SJSA1 (cell line): ENCODE measurements around the gene CCDC6. TPM values are rescaled to one million over a fixed set of nuclear protein-coding genes. Genes with fewer than 3 reads are reported as not detected.

Source experiments
- DNase-seq, 2 experiments: peaks; one replicate each; pipeline ENCODE4 v3.0.0-alpha.2; 2015 to 2020; ENCODE audit warnings: low spot score in 2 of 2, low read depth in 1 of 2
- H3K27ac ChIP-seq: fragments of 250-450 bp; sonication (Bioruptor Pico); 2 replicates; pipeline ENCODE4 v1.5.1; 2020; ENCODE audit warnings: mild to moderate bottlenecking, moderate library complexity
- H3K27me3 ChIP-seq: fragments of 250-450 bp; sonication (Bioruptor Pico); replicated peaks from 2 replicates; pipeline ENCODE4 v1.5.1; 2020; ENCODE audit warnings: mild to moderate bottlenecking, moderate library complexity
- H3K36me3 ChIP-seq: fragments of 250-450 bp; sonication (Bioruptor Pico); 2 replicates; pipeline ENCODE4 v1.5.1; 2020; ENCODE audit warnings: mild to moderate bottlenecking
- H3K4me1 ChIP-seq: fragments of 250-450 bp; sonication (Bioruptor Pico); replicated peaks from 2 replicates; pipeline ENCODE4 v1.6.1; 2021; ENCODE audit warnings: mild to moderate bottlenecking
- H3K4me3 ChIP-seq: fragments of 250-450 bp; sonication (Bioruptor Pico); 2 replicates; pipeline ENCODE4 v1.5.1; 2020; ENCODE audit warnings: mild to moderate bottlenecking
- H3K9me3 ChIP-seq: fragments of 250-450 bp; sonication (Bioruptor Pico); replicated peaks from 2 replicates; pipeline ENCODE4 v1.5.1; 2020; ENCODE audit warnings: mild to moderate bottlenecking
- total RNA-seq: library from RNA; depleted of rRNA; stranded (reverse); fragments of >200 nt; shearing (Covaris generic); gene quantifications from 2 replicates; pipeline ENCODE4 v1.2.3, GENCODE V29; 2014

The CCDC6 gene
- total RNA-seq, 1 experiment from 2014 or later, result 18.1 TPM

GRCh38 chr10:59819265-59819664 is 87.1 kb downstream of the CCDC6 start:
- no peaks in the 10 kb centered on the region for H3K4me1 ChIP-seq
- H3K9me3 ChIP-seq, result no peaks in the 10 kb centered on the region
- no peaks in the 10 kb centered on the region for H3K36me3 ChIP-seq
- no peak overlapping the region for H3K4me3 ChIP-seq
- H3K27me3 ChIP-seq, result no peaks in the 10 kb centered on the region
- no peak for DNase-seq
- H3K27ac ChIP-seq, result no peak overlapping the region

- no peak overlapping the region for H3K27ac ChIP-seq
- no peaks in the 10 kb centered on the region for H3K4me1 ChIP-seq
- H3K27me3 ChIP-seq, result no peaks in the 10 kb centered on the region
- no peaks in the 10 kb centered on the region for H3K9me3 ChIP-seq
- H3K4me3 ChIP-seq, result no peak overlapping the region
- H3K36me3 ChIP-seq, result peaks cover 6% of the 10 kb centered on the region; the same call in 1 of the 2 replicates
- DNase-seq, result no peak
Observed at GRCh38 chr10:59817773-59818172, 88.6 kb downstream of the CCDC6 start.

- Histone ChIP-seq H3K4me3 (no peak overlapping the region), H3K9me3 (no peaks in the 10 kb centered on the region), H3K27me3 (no peaks in the 10 kb centered on the region), H3K4me1 (no peaks in the 10 kb centered on the region), H3K27ac (no peak overlapping the region), H3K36me3 (peaks cover 27% of the 10 kb centered on the region)
- no peak for DNase-seq
Observed at GRCh38 chr10:59814878-59815277, 91.5 kb downstream of the CCDC6 start.

GRCh38 chr10:59812519-59813122 is 93.7 kb downstream of the CCDC6 start:
- Histone ChIP-seq H3K4me1 (no peaks in the 10 kb centered on the region), H3K9me3 (no peaks in the 10 kb centered on the region), H3K27ac (no peak overlapping the region), H3K27me3 (no peaks in the 10 kb centered on the region), H3K4me3 (no peak overlapping the region), H3K36me3 (peaks cover 40% of the 10 kb centered on the region)
- DNase-seq, result no peak

- DNase-seq, result no peak
- Histone ChIP-seq H3K27me3 (no peaks in the 10 kb centered on the region), H3K9me3 (no peaks in the 10 kb centered on the region), H3K4me3 (no peak overlapping the region), H3K36me3 (peaks cover 59% of the 10 kb centered on the region), H3K27ac (no peak overlapping the region), H3K4me1 (no peaks in the 10 kb centered on the region)
Observed at GRCh38 chr10:59809644-59809974, 96.7 kb downstream of the CCDC6 start.

- no peak overlapping the region for H3K4me3 ChIP-seq
- H3K36me3 ChIP-seq, result peaks cover 62% of the 10 kb centered on the region
- no peak overlapping the region for H3K27ac ChIP-seq
- H3K4me1 ChIP-seq, result no peaks in the 10 kb centered on the region
- H3K27me3 ChIP-seq, result no peaks in the 10 kb centered on the region
- DNase-seq, result peak; percentile 50 to 70
- no peaks in the 10 kb centered on the region for H3K9me3 ChIP-seq
Observed at GRCh38 chr10:59808896-59809643, 97.3 kb downstream of the CCDC6 start.

GRCh38 chr10:59807629-59808620 is 98.4 kb downstream of the CCDC6 start:
- peaks cover 63% of the 10 kb centered on the region for H3K36me3 ChIP-seq
- no peaks in the 10 kb centered on the region for H3K9me3 ChIP-seq
- no peaks in the 10 kb centered on the region for H3K4me1 ChIP-seq
- H3K4me3 ChIP-seq, result no peak overlapping the region
- H3K27me3 ChIP-seq, result no peaks in the 10 kb centered on the region
- no peak overlapping the region for H3K27ac ChIP-seq
- no peak for DNase-seq

- no peak overlapping the region for H3K27ac ChIP-seq
- peak in 1 of 2 experiments; percentile 9 for DNase-seq
- peaks cover 47% of the 10 kb centered on the region for H3K36me3 ChIP-seq
- no peaks in the 10 kb centered on the region for H3K27me3 ChIP-seq
- H3K9me3 ChIP-seq, result no peaks in the 10 kb centered on the region
- H3K4me1 ChIP-seq, result no peaks in the 10 kb centered on the region
- no peak overlapping the region for H3K4me3 ChIP-seq
Observed at GRCh38 chr10:59805014-59805413, 101.3 kb downstream of the CCDC6 start.

- no peak for DNase-seq
- H3K9me3 ChIP-seq, result no peaks in the 10 kb centered on the region
- H3K4me1 ChIP-seq, result no peaks in the 10 kb centered on the region
- peaks cover 45% of the 10 kb centered on the region for H3K36me3 ChIP-seq
- no peaks in the 10 kb centered on the region for H3K27me3 ChIP-seq
- no peak overlapping the region for H3K4me3 ChIP-seq
- H3K27ac ChIP-seq, result no peak overlapping the region
Observed at GRCh38 chr10:59804220-59804619, 102.1 kb downstream of the CCDC6 start.

- Histone ChIP-seq H3K27me3 (no peaks in the 10 kb centered on the region), H3K4me1 (no peaks in the 10 kb centered on the region), H3K36me3 (peaks cover 42% of the 10 kb centered on the region), H3K4me3 (no peak overlapping the region), H3K9me3 (no peaks in the 10 kb centered on the region), H3K27ac (no peak overlapping the region)
- DNase-seq, result no peak
Observed at GRCh38 chr10:59803714-59804113, 102.6 kb downstream of the CCDC6 start.

- Histone ChIP-seq H3K4me3 (no peak overlapping the region), H3K27ac (no peak overlapping the region), H3K27me3 (no peaks in the 10 kb centered on the region), H3K36me3 (peaks cover 29% of the 10 kb centered on the region), H3K4me1 (no peaks in the 10 kb centered on the region), H3K9me3 (no peaks in the 10 kb centered on the region)
- no peak for DNase-seq
Observed at GRCh38 chr10:59801171-59801570, 105.2 kb downstream of the CCDC6 start.

GRCh38 chr10:59799421-59799820 is 106.9 kb downstream of the CCDC6 start:
- DNase-seq, result no peak

GRCh38 chr10:59793919-59794318 is 112.4 kb downstream of the CCDC6 start:
- H3K9me3 ChIP-seq, result no peaks in the 10 kb centered on the region
- no peak overlapping the region for H3K27ac ChIP-seq
- no peaks in the 10 kb centered on the region for H3K4me1 ChIP-seq
- DNase-seq, result no peak
- no peaks in the 10 kb centered on the region for H3K27me3 ChIP-seq
- peaks cover 28% of the 10 kb centered on the region for H3K36me3 ChIP-seq
- no peak overlapping the region for H3K4me3 ChIP-seq

More at GRCh38 chr10:59799421-59799820, 106.9 kb downstream of the CCDC6 start:
- Histone ChIP-seq H3K36me3 (peaks cover 15% of the 10 kb centered on the region), H3K4me1 (no peaks in the 10 kb centered on the region), H3K27me3 (no peaks in the 10 kb centered on the region), H3K4me3 (no peak overlapping the region), H3K27ac (no peak overlapping the region), H3K9me3 (no peaks in the 10 kb centered on the region)

- no peak overlapping the region for H3K4me3 ChIP-seq
- H3K27me3 ChIP-seq, result no peaks in the 10 kb centered on the region
- no peak for DNase-seq
Observed at GRCh38 chr10:59792812-59793211, 113.5 kb downstream of the CCDC6 start.

More at GRCh38 chr10:59792812-59793211, 113.5 kb downstream of the CCDC6 start:
- Histone ChIP-seq H3K36me3 (peaks cover 28% of the 10 kb centered on the region), H3K9me3 (no peaks in the 10 kb centered on the region), H3K27ac (no peak overlapping the region), H3K4me1 (no peaks in the 10 kb centered on the region)
